Inflammatory macrophage (primary cell): ENCODE results near the gene HEG1.

Experiments
- DNase-seq, 2 donors: peaks; one replicate each; pipeline ENCODE4 v3.0.0-alpha.2; 2020 to 2022

Gene HEG1

GRCh38 chr3:125014570-125015179 is 41.1 kb downstream of the HEG1 start:
- no peak for DNase-seq

- no peak for DNase-seq
Observed at GRCh38 chr3:125013095-125013494, 42.7 kb downstream of the HEG1 start.

GRCh38 chr3:125011941-125012340 is 43.9 kb downstream of the HEG1 start:
- DNase-seq, result no peak

GRCh38 chr3:125010393-125010792 is 45.4 kb downstream of the HEG1 start:
- no peak for DNase-seq

- DNase-seq, result no peak
Observed at GRCh38 chr3:125008766-125009165, 47.0 kb downstream of the HEG1 start.

GRCh38 chr3:125006291-125006731 is 49.5 kb downstream of the HEG1 start:
- no peak for DNase-seq

GRCh38 chr3:125005676-125006075 is 50.1 kb downstream of the HEG1 start:
- no peak for DNase-seq

- DNase-seq, result no peak
Observed at GRCh38 chr3:125005222-125005621, 50.6 kb downstream of the HEG1 start.

GRCh38 chr3:125003859-125004595 is 51.8 kb downstream of the HEG1 start:
- DNase-seq, result no peak

GRCh38 chr3:125003369-125003853 is 52.4 kb downstream of the HEG1 start:
- no peak for DNase-seq

GRCh38 chr3:125002414-125003368 is 53.1 kb downstream of the HEG1 start:
- no peak for DNase-seq

GRCh38 chr3:125001557-125002413 is 54.0 kb downstream of the HEG1 start:
- DNase-seq, result no peak

- DNase-seq, result no peak
Observed at GRCh38 chr3:125000661-125001060, 55.1 kb downstream of the HEG1 start.

- no peak for DNase-seq
Observed at GRCh38 chr3:124999897-125000435, 55.8 kb downstream of the HEG1 start.

GRCh38 chr3:124999317-124999716 is 56.5 kb downstream of the HEG1 start:
- no peak for DNase-seq

GRCh38 chr3:124998247-124998630 is 57.6 kb downstream of the HEG1 start:
- no peak for DNase-seq

- DNase-seq, result no peak
Observed at GRCh38 chr3:124997303-124998246, 58.2 kb downstream of the HEG1 start.

- DNase-seq, result peak; percentile 60 to 68
Observed at GRCh38 chr3:124995460-124995994, 60.3 kb downstream of the HEG1 start.

GRCh38 chr3:124993466-124993865 is 62.3 kb downstream of the HEG1 start:
- no peak for DNase-seq

- no peak for DNase-seq
Observed at GRCh38 chr3:124992041-124992440, 63.8 kb downstream of the HEG1 start.
